Measurements from ENCODE around the gene RTN4R.
"Not testable (repeated sequence)": the region's sequence is repeated elsewhere in the genome, so short reads cannot be mapped to it uniquely, and the experiment has no call there.

GRCh38 chr22:20275325-20275724, 7.2 kb upstream of the RTN4R start:
- TF ChIP-seq EZH2 (IDR thresholded peaks at IDR 0.05; ENCODE audit: borderline replicate concordance, low read length); CTCF (IDR thresholded peaks at IDR 0.05; ENCODE audit: low read length): not testable (repeated sequence)
